Osteocyte (in vitro differentiated cells): ENCODE data around the gene PPIP5K1. TPM values are rescaled to one million over a fixed set of nuclear protein-coding genes. Genes with fewer than 3 reads are reported as not detected.
"Not testable (repeated sequence)": the region's sequence is repeated elsewhere in the genome, so short reads cannot be mapped to it uniquely, and the experiment has no call there.

Experiments
- DNase-seq: peaks from one replicate; pipeline ENCODE4 v3.0.0; 2021; ENCODE audit warnings: mixed read lengths; ENCODE audit not compliant: unreplicated experiment; ENCODE audit errors: extremely low spot score
- H3K27ac Mint-ChIP-seq: one replicate; pipeline ENCODE4 v1.8.0; 2021; ENCODE audit warnings: mild to moderate bottlenecking, mixed read lengths; ENCODE audit not compliant: unreplicated experiment
- H3K27me3 Mint-ChIP-seq: one replicate; pipeline ENCODE4 v1.8.0; 2021; ENCODE audit warnings: mixed read lengths; ENCODE audit not compliant: unreplicated experiment
- H3K36me3 Mint-ChIP-seq: one replicate; pipeline ENCODE4 v1.8.0; 2021; ENCODE audit warnings: mixed read lengths; ENCODE audit not compliant: unreplicated experiment
- H3K4me1 Mint-ChIP-seq: one replicate; pipeline ENCODE4 v1.8.0; 2021; ENCODE audit warnings: mixed read lengths; ENCODE audit not compliant: unreplicated experiment
- H3K4me3 Mint-ChIP-seq: one replicate; pipeline ENCODE4 v1.8.0; 2021; ENCODE audit warnings: mild to moderate bottlenecking, moderate library complexity, mixed read lengths; ENCODE audit not compliant: unreplicated experiment
- H3K9me3 Mint-ChIP-seq: one replicate; pipeline ENCODE4 v1.8.0; 2021; ENCODE audit warnings: mixed read lengths; ENCODE audit not compliant: unreplicated experiment
- CTCF ChIP-seq: fragments of 200-600 bp; sonication (generic); IDR thresholded peaks from 2 replicates; pipeline ENCODE4 v1.5.0; 2021; ENCODE audit warnings: antibody characterized with exemption, mild to moderate bottlenecking, moderate library complexity
- total RNA-seq: library from RNA; stranded (reverse); gene quantifications from 2 replicates; pipeline ENCODE4 v1.2.1, GENCODE V29; 2021

PPIP5K1 gene
- total RNA-seq, 1 donor from 2014 or later = 34.5 TPM

- H3K27ac Mint-ChIP-seq, H3K36me3 Mint-ChIP-seq, H3K4me1 Mint-ChIP-seq, H3K9me3 Mint-ChIP-seq, H3K4me3 Mint-ChIP-seq, DNase-seq: not testable (repeated sequence)
- H3K27me3 Mint-ChIP-seq = peaks cover 17% of the 10 kb centered on the region
Measured at GRCh38 chr15:43593328-43594190, 3.6 kb upstream of the PPIP5K1 start, which contains the start of gene CKMT1B. CKMT1B (plus strand) TSS chr15:43594027; CDS start chr15:43594219, 192 bp downstream.

- H3K27ac Mint-ChIP-seq, DNase-seq: not testable (repeated sequence)
Measured at GRCh38 chr15:43592841-43593240, 2.8 kb upstream of the PPIP5K1 start.

GRCh38 chr15:43574607-43575006 is 15.4 kb downstream of the PPIP5K1 start:
- not testable (repeated sequence) for H3K27ac Mint-ChIP-seq, DNase-seq, H3K4me1 Mint-ChIP-seq, H3K9me3 Mint-ChIP-seq, H3K27me3 Mint-ChIP-seq, H3K36me3 Mint-ChIP-seq, H3K4me3 Mint-ChIP-seq

More at GRCh38 chr15:43592841-43593240, 2.8 kb upstream of the PPIP5K1 start:
- not testable (repeated sequence) for H3K4me3 Mint-ChIP-seq, H3K36me3 Mint-ChIP-seq, H3K4me1 Mint-ChIP-seq, H3K9me3 Mint-ChIP-seq
- peaks cover 14% of the 10 kb centered on the region for H3K27me3 Mint-ChIP-seq

- DNase-seq, H3K36me3 Mint-ChIP-seq, H3K27ac Mint-ChIP-seq, H3K4me3 Mint-ChIP-seq, H3K27me3 Mint-ChIP-seq, H3K9me3 Mint-ChIP-seq, H3K4me1 Mint-ChIP-seq: not testable (repeated sequence)
Measured at GRCh38 chr15:43566615-43567014, 23.4 kb downstream of the PPIP5K1 start.

GRCh38 chr15:43563793-43564192 is 26.2 kb downstream of the PPIP5K1 start:
- not testable (repeated sequence) for H3K27me3 Mint-ChIP-seq, H3K36me3 Mint-ChIP-seq, H3K27ac Mint-ChIP-seq, H3K4me3 Mint-ChIP-seq, H3K4me1 Mint-ChIP-seq, DNase-seq, H3K9me3 Mint-ChIP-seq

GRCh38 chr15:43562753-43563152 is 27.3 kb downstream of the PPIP5K1 start:
- not testable (repeated sequence) for H3K27ac Mint-ChIP-seq, H3K36me3 Mint-ChIP-seq, H3K27me3 Mint-ChIP-seq, H3K4me3 Mint-ChIP-seq, DNase-seq, H3K4me1 Mint-ChIP-seq, H3K9me3 Mint-ChIP-seq

GRCh38 chr15:43552986-43553385 is 37.0 kb downstream of the PPIP5K1 start:
- Mint-ChIP-seq H3K4me1 (no peaks in the 10 kb centered on the region), H3K27ac (no peak overlapping the region), H3K27me3 (no peaks in the 10 kb centered on the region), H3K9me3 (no peaks in the 10 kb centered on the region), H3K36me3 (no peaks in the 10 kb centered on the region), H3K4me3 (no peak overlapping the region)
- TF ChIP-seq CTCF = no peak
- DNase-seq = no peak

- TF ChIP-seq CTCF = no peak
- H3K4me3 Mint-ChIP-seq = no peak overlapping the region
- peaks cover 4% of the 10 kb centered on the region for H3K9me3 Mint-ChIP-seq
- no peaks in the 10 kb centered on the region for H3K4me1 Mint-ChIP-seq
- DNase-seq = no peak
- peaks cover 5% of the 10 kb centered on the region for H3K36me3 Mint-ChIP-seq
- H3K27ac Mint-ChIP-seq = no peak overlapping the region
- no peaks in the 10 kb centered on the region for H3K27me3 Mint-ChIP-seq
Measured at GRCh38 chr15:43552256-43552655, 37.8 kb downstream of the PPIP5K1 start.
